22Rv1 (cell line): Measurements from ENCODE around the gene PCDH9.

Source experiments
- ZFX ChIP-seq: fragments of 450-650 bp; IDR thresholded peaks from 2 replicates; pipeline ENCODE4 v1.6.1; 2017; ENCODE audit warnings: antibody characterized with exemption, borderline replicate concordance
- TF ChIP-seq, protein P1 (sequence below): fragments of 450-650 bp; IDR thresholded peaks from 2 replicates; pipeline ENCODE4 v1.5.1; 2017; ENCODE audit warnings: mild to moderate bottlenecking

DNA sequence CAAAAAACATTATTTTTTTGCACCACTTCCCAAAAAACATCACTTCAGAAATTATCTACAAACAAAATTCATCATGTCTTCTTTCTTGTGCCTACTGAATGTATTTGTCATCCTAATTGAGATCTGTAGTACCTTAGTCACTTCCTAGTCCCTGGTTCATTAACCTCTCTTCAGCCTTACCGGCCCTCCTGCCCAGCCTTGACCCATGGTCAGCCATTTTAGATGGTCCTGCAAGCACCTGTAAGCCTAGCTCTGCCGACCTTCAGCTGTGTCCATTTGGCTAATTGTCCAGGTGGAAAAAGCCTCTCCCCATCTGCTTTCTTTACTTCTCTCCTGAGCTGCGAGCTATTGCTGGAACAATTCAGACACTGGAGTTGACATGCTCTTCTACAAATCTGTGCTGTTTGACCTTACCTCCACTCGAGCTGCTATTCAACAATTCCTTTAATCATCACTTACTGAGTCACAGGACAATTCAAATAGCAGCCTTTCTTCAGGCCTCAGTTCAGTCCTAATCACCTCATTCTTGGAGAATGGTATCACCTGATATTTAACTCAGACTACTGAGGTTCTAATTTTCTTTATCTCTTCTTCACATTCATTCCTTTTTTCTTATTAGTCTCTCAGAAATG lies 882.5 kb downstream of the PCDH9 start:
- TF ChIP-seq, protein P1, sequence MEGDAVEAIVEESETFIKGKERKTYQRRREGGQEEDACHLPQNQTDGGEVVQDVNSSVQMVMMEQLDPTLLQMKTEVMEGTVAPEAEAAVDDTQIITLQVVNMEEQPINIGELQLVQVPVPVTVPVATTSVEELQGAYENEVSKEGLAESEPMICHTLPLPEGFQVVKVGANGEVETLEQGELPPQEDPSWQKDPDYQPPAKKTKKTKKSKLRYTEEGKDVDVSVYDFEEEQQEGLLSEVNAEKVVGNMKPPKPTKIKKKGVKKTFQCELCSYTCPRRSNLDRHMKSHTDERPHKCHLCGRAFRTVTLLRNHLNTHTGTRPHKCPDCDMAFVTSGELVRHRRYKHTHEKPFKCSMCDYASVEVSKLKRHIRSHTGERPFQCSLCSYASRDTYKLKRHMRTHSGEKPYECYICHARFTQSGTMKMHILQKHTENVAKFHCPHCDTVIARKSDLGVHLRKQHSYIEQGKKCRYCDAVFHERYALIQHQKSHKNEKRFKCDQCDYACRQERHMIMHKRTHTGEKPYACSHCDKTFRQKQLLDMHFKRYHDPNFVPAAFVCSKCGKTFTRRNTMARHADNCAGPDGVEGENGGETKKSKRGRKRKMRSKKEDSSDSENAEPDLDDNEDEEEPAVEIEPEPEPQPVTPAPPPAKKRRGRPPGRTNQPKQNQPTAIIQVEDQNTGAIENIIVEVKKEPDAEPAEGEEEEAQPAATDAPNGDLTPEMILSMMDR, result no peak
- TF ChIP-seq ZFX, result no peak
